Hepatocyte (in vitro differentiated cells): ENCODE measurements around the gene YPEL4. TPM values are rescaled to one million over a fixed set of nuclear protein-coding genes. Genes with fewer than 3 reads are reported as not detected.
A peak's percentile ranks its signal among the peaks of the same experiment; 100 is the strongest.

Experiments
- DNase-seq: peaks from one replicate; pipeline ENCODE4 v3.0.0-alpha.2; 2016; ENCODE audit warnings: low spot score
- H2AFZ ChIP-seq: fragments of 200-600 bp; sonication (generic); 2 replicates; pipeline ENCODE4 v1.6.0; 2016; ENCODE audit warnings: antibody characterized with exemption, mild to moderate bottlenecking
- H3K27ac ChIP-seq: fragments of 200-600 bp; sonication (generic); 2 replicates; pipeline ENCODE4 v1.5.1; 2016; ENCODE audit warnings: mild to moderate bottlenecking
- H3K27me3 ChIP-seq: fragments of 200-600 bp; sonication (generic); 2 replicates; pipeline ENCODE4 v1.6.1; 2016
- H3K36me3 ChIP-seq: fragments of 200-600 bp; sonication (generic); replicated peaks from 2 replicates; pipeline ENCODE4 v1.5.1; 2016; ENCODE audit warnings: low read depth; ENCODE audit not compliant: insufficient read depth
- H3K4me1 ChIP-seq: fragments of 200-600 bp; sonication (generic); 2 replicates; pipeline ENCODE4 v1.5.1; 2016; ENCODE audit warnings: mild to moderate bottlenecking, moderate library complexity; ENCODE audit not compliant: insufficient read depth
- H3K4me2 ChIP-seq: fragments of 200-600 bp; sonication (generic); 2 replicates; pipeline ENCODE4 v1.6.0; 2016
- H3K4me3 ChIP-seq: fragments of 200-600 bp; sonication (generic); 2 replicates; pipeline ENCODE4 v1.5.1; 2016; ENCODE audit warnings: mild to moderate bottlenecking
- H3K79me2 ChIP-seq: fragments of 200-600 bp; sonication (generic); 2 replicates; pipeline ENCODE4 v1.6.0; 2017; ENCODE audit warnings: mild to moderate bottlenecking
- H3K9me2 ChIP-seq: fragments of 200-600 bp; sonication (generic); replicated peaks from 2 replicates; pipeline ENCODE4 v1.6.0; 2017; ENCODE audit warnings: mild to moderate bottlenecking; ENCODE audit not compliant: insufficient read depth
- H3K9me3 ChIP-seq: fragments of 200-600 bp; sonication (generic); 2 replicates; pipeline ENCODE4 v1.5.1; 2016; ENCODE audit warnings: low read depth, mild to moderate bottlenecking
- H4K20me1 ChIP-seq: fragments of 200-600 bp; sonication (generic); 2 replicates; pipeline ENCODE4 v1.6.0; 2016; ENCODE audit warnings: mild to moderate bottlenecking; ENCODE audit not compliant: insufficient read depth, poor library complexity, severe bottlenecking
- EZH2 ChIP-seq: fragments of 200-600 bp; sonication (generic); IDR thresholded peaks from 2 replicates; pipeline ENCODE4 v1.6.1; 2016; ENCODE audit warnings: antibody characterized with exemption, mild to moderate bottlenecking, borderline replicate concordance
- EZH2phosphoT487 ChIP-seq: fragments of 200-600 bp; sonication (generic); IDR thresholded peaks from one replicate; pipeline ENCODE4 v1.6.1; 2018; ENCODE audit warnings: antibody characterized with exemption, mild to moderate bottlenecking, low read depth, moderate library complexity; ENCODE audit not compliant: unreplicated experiment, severe bottlenecking
- WGBS: methylation state at CpG from one replicate; pipeline ENCODE4 v1.1.6; 2016; ENCODE audit warnings: low lambda C conversion rate; ENCODE audit errors: missing lambda C conversion rate; 5-methylcytosine and 5-hydroxymethylcytosine counted together
- polyA plus RNA-seq: library from polyadenylated mRNA; unstranded; fragments of >200 nt; fragmentation: Nextera tagmentation; extraction: Ambion mirVana; gene quantifications from 2 replicates; pipeline ENCODE4 v1.2.1, GENCODE V29; 2016
- total RNA-seq: library from RNA; depleted of rRNA; stranded (reverse); fragments of >200 nt; gene quantifications from 2 replicates; pipeline ENCODE4 v1.2.3, GENCODE V29; 2014
- TF ChIP-seq, protein P1 (sequence below): fragments of 200-600 bp; sonication (generic); IDR thresholded peaks from 2 replicates; pipeline ENCODE4 v1.5.1; 2016; ENCODE audit warnings: antibody characterized with exemption, mild to moderate bottlenecking; ENCODE audit not compliant: poor library complexity

The YPEL4 gene
- total and polyA plus RNA-seq, 2 experiments from 2014 or later: 0.90 to 3.9 TPM

DNA sequence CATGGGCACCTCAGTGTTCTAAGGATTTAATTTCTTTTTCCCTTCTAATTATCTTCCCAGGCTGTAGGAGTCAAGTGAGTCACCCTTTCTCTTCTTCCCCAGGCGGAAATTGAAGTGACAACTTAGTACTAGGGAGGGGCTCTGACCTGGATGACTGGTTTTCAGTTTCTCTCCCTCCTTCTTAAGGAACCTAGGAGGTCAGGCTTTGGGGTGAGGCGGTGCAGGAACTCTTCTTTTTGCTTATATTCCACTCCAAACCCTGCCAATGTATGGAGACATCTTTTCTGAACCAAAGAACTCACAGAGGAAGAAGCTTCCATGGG lies 30.8 kb upstream of the YPEL4 start:
- H3K79me2 ChIP-seq: peaks cover 80% of the 10 kb centered on the region
- no peak overlapping the region for H3K27ac ChIP-seq
- no peak overlapping the region for H3K4me3 ChIP-seq
- H4K20me1 ChIP-seq: peaks cover 15% of the 10 kb centered on the region
- H3K9me2 ChIP-seq: no peaks in the 10 kb centered on the region
- H3K9me3 ChIP-seq: no peaks in the 10 kb centered on the region
- no peak for DNase-seq
- no peak overlapping the region for H3K4me2 ChIP-seq
- WGBS: 81% methylated on average over 2 of the region's 2 CpGs
- H3K36me3 ChIP-seq: peaks cover 4% of the 10 kb centered on the region
- TF ChIP-seq, protein P1, sequence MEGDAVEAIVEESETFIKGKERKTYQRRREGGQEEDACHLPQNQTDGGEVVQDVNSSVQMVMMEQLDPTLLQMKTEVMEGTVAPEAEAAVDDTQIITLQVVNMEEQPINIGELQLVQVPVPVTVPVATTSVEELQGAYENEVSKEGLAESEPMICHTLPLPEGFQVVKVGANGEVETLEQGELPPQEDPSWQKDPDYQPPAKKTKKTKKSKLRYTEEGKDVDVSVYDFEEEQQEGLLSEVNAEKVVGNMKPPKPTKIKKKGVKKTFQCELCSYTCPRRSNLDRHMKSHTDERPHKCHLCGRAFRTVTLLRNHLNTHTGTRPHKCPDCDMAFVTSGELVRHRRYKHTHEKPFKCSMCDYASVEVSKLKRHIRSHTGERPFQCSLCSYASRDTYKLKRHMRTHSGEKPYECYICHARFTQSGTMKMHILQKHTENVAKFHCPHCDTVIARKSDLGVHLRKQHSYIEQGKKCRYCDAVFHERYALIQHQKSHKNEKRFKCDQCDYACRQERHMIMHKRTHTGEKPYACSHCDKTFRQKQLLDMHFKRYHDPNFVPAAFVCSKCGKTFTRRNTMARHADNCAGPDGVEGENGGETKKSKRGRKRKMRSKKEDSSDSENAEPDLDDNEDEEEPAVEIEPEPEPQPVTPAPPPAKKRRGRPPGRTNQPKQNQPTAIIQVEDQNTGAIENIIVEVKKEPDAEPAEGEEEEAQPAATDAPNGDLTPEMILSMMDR: no peak
- TF ChIP-seq EZH2phosphoT487 (no peak), EZH2 (no peak)
- H3K4me1 ChIP-seq: no peaks in the 10 kb centered on the region
- no peak overlapping the region for H2AFZ ChIP-seq
- no peaks in the 10 kb centered on the region for H3K27me3 ChIP-seq

DNA sequence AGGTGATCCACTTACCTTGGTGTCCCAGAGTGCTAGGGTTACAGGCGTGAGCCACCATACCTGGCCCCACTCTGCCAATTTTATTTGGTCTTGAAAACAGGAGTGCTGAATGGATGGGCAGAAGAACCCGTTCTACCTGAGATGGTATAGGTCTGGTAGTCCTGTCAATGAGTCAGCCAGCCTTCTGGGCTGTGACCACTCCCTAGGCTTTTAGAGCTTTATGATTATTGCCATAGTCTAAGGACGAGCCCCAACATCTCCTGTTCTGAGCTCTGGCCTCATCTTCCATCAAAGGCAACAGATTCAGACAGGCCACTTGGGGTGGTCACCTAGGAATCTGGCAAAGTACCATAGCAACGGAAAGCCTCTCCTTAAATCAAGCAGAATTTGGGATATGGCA lies 29.7 kb upstream of the YPEL4 start:
- TF ChIP-seq EZH2phosphoT487 (no peak), EZH2 (no peak)
- TF ChIP-seq, protein P1: no peak
- Histone ChIP-seq H3K9me2 (no peaks in the 10 kb centered on the region), H3K4me2 (no peak overlapping the region), H3K4me3 (no peak overlapping the region), H3K4me1 (no peaks in the 10 kb centered on the region), H3K36me3 (peaks cover 4% of the 10 kb centered on the region), H3K9me3 (no peaks in the 10 kb centered on the region), H2AFZ (no peak overlapping the region), H3K27me3 (no peaks in the 10 kb centered on the region), H3K27ac (no peak overlapping the region), H3K79me2 (peaks cover 86% of the 10 kb centered on the region), H4K20me1 (peaks cover 17% of the 10 kb centered on the region)
- WGBS: 95% methylated on average over 4 of the region's 4 CpGs
- DNase-seq: no peak

DNA sequence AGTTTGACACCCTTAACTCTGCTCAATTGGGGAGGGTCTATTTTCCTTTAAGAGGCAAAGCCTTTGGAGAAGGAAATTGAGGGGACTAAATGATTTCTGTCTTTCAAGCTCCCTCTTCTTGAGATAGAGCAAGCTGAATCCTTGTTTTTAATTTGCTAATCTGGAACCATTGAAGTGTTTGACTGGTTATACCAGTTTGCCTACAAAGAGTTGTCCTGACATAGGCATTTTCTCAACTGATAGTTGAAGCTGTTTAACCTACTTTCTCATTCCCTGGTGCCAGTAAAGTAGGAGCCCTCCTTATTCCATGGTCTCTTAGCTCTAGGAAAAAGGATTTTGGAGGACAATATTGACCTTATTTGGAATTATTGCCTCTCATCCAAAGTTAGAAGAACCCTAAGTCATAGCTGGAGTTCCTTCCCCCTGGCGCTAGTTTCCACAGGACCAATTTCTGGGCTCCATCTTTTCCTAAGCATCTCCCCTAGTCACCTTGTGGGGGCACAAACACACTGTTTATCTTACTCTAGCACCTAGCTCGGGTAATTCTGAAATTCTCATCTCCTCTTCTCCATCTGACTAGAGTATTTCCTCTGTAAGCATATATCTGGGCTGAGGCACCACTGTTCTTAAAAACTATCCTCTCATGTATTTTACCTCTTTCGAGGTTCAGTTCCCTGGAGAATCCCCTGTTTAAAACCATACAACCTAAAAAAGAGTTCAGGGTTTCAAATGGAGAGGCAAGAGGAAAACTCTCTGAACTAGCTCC lies 25.6 kb upstream of the YPEL4 start:
- Histone ChIP-seq H2AFZ (no peak overlapping the region), H3K9me2 (no peaks in the 10 kb centered on the region), H3K4me3 (no peak overlapping the region), H3K9me3 (no peaks in the 10 kb centered on the region), H3K27ac (peak overlapping the region; percentile 18), H3K27me3 (no peaks in the 10 kb centered on the region), H3K79me2 (peaks cover 95% of the 10 kb centered on the region), H3K4me2 (peak overlapping the region; percentile 29), H4K20me1 (peaks cover 25% of the 10 kb centered on the region), H3K4me1 (no peaks in the 10 kb centered on the region), H3K36me3 (no peaks in the 10 kb centered on the region)
- DNase-seq: no peak
- TF ChIP-seq, protein P1: no peak
- TF ChIP-seq EZH2: no peak
- no peak for TF ChIP-seq EZH2phosphoT487
- 88% methylated on average over 3 of the region's 3 CpGs for WGBS
